K562 (cell line): ENCODE results near the gene LPIN3.
"Not testable (repeated sequence)": the region's sequence is repeated elsewhere in the genome, so short reads cannot be mapped to it uniquely, and the experiment has no call there.

Source experiments
- CREM ChIP-seq: IDR thresholded peaks from 2 replicates; pipeline ENCODE4 v1.6.1; 2014; ENCODE audit warnings: antibody characterized with exemption, low read depth
- DPF2 ChIP-seq: fragments of 450-650 bp; IDR thresholded peaks from 2 replicates; pipeline ENCODE4 v1.6.1; 2016
- GATAD2B ChIP-seq: fragments of 450-650 bp; IDR thresholded peaks from 2 replicates; pipeline ENCODE4 v1.6.1; 2017; ENCODE audit warnings: mild to moderate bottlenecking, borderline replicate concordance
- KLF16 ChIP-seq: IDR thresholded peaks from 2 replicates; pipeline ENCODE4 v1.6.1; 2016; ENCODE audit warnings: antibody characterized with exemption
- NCOR1 ChIP-seq: fragments of 450-650 bp; IDR thresholded peaks from 2 replicates; pipeline ENCODE4 v1.6.1; 2016; ENCODE audit warnings: mild to moderate bottlenecking, moderate library complexity
- POLR2A ChIP-seq: fragments of 450-650 bp; conservative IDR thresholded peaks from 2 replicates; pipeline ENCODE4 v1.6.1; 2016
- POLR2AphosphoS5 ChIP-seq: IDR thresholded peaks from 2 replicates; pipeline ENCODE4 v1.6.1; 2011; ENCODE audit warnings: mild to moderate bottlenecking, low read depth, low read length, moderate library complexity; ENCODE audit not compliant: control insufficient read depth, insufficient read depth
- SMARCA5 ChIP-seq: fragments of 450-650 bp; IDR thresholded peaks from 2 replicates; pipeline ENCODE4 v1.6.1; 2016
- SP1 ChIP-seq: sonication (generic); formaldehyde crosslinking; IDR thresholded peaks from 2 replicates; pipeline ENCODE4 v1.8.1; 2022; ENCODE audit warnings: mild to moderate bottlenecking, missing genetic modification reagents
- SPI1 ChIP-seq: IDR thresholded peaks from 2 replicates; pipeline ENCODE4 v1.6.1; 2011; ENCODE audit warnings: low read depth, low read length, control low read depth, borderline replicate concordance
- ZNF274 ChIP-seq: IDR thresholded peaks from 2 replicates; pipeline ENCODE4 v1.6.1; 2011; ENCODE audit warnings: low read depth, mild to moderate bottlenecking, low read length, moderate library complexity, borderline replicate concordance
- TF ChIP-seq, protein P1 (sequence below), 3 experiments: IDR thresholded peaks in 2 of 3; conservative IDR thresholded peaks in 1 of 3; 2 replicates each; pipeline ENCODE4 v1.5.1; 2011 to 2012; ENCODE audit warnings: low read length in 3 of 3, mild to moderate bottlenecking in 3 of 3, control low read depth in 2 of 3, improper control_type of control experiment in 1 of 3, inconsistent platforms in 1 of 3, low read depth in 1 of 3, mixed read lengths in 1 of 3, moderate library complexity in 1 of 3; ENCODE audit not compliant: insufficient read depth in 2 of 3

DNA sequence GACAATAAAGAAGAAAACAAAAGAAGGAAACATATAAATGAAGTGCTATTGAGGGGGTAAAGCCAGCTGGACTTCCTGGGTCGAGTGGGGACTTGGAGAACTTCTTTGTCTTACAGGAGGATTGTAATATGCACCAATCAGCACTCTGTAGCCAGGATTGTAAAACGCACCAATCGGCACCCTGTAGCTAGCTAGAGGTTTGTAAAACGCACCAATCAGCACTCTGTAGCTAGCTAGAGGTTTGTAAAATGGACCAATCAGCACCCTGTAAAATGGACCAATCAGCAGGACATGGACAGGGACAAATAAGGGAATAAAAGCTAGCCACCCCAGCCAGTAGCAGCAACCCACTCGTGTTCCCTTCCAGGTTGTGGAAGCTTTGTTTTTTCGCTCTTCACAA, 28.6 kb upstream of the LPIN3 start:
- not testable (repeated sequence) for TF ChIP-seq POLR2AphosphoS5; SMARCA5; SPI1; GATAD2B; ZNF274; KLF16; SP1 (CRISPR knock-in tag); NCOR1; DPF2; POLR2A; CREM
- TF ChIP-seq, protein P1, sequence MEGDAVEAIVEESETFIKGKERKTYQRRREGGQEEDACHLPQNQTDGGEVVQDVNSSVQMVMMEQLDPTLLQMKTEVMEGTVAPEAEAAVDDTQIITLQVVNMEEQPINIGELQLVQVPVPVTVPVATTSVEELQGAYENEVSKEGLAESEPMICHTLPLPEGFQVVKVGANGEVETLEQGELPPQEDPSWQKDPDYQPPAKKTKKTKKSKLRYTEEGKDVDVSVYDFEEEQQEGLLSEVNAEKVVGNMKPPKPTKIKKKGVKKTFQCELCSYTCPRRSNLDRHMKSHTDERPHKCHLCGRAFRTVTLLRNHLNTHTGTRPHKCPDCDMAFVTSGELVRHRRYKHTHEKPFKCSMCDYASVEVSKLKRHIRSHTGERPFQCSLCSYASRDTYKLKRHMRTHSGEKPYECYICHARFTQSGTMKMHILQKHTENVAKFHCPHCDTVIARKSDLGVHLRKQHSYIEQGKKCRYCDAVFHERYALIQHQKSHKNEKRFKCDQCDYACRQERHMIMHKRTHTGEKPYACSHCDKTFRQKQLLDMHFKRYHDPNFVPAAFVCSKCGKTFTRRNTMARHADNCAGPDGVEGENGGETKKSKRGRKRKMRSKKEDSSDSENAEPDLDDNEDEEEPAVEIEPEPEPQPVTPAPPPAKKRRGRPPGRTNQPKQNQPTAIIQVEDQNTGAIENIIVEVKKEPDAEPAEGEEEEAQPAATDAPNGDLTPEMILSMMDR (IDR thresholded peaks at IDR 0.05 in 2 of 3, conservative IDR thresholded peaks at IDR 0.05 in 1 of 3; ENCODE audit: insufficient read depth in 2 of 3, low read depth in 1 of 3, low read length in 3 of 3) = not testable (repeated sequence)
